ENCODE measurements around the gene PGAP6. TPM values are rescaled to one million over a fixed set of nuclear protein-coding genes. Genes with fewer than 3 reads are reported as not detected.
A peak's percentile ranks its signal among the peaks of the same experiment; 100 is the strongest.

Gene PGAP6
- total RNA-seq, 1 donor from 2014 or later, result 80.5 TPM

DNA sequence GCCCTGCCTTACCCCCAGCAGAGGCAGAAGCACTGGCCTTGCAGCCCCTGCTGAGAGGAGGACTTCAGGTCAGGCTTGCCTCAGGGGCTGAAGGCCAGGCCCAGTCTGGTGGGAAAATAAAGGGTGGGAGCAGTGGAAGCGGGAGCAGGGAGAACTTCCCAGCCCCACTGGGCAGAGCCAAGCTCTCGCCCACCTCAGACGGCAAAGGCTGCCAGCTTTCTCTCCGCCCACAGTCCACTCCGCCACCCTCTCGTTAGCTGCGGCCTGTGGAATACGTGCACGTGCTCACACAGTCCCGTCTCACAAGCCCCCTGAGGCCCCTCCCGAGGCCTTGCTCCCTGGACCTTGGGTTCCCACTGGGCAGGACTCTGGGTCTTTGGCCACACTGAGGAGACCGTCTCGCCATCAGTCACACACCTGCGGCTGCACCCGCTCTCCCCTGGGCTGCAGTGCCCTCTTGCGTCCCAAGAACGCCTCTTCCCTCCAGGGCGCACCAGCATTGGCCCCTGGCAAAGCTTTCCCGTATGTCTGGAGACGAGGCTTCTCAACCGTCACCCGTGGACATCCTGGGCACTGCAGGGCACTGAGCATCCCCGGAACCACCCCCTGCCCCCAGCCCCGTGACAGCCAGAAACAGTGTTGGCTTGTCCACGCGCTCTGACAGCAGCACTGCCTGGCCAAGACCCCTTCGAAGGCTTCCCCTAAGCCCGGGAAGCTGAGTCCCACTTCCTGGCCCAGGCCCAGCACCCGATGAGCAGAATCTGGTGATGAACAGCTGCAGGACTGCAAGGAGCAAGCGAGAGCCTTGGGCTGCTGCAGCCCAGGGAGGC lies 19.7 kb downstream of the PGAP6 start:
- Histone ChIP-seq H3K9ac (ENCODE audit: low read length) (no peak overlapping the region), H2AFZ (ENCODE audit: low read depth, low read length) (peak overlapping the region; percentile 63), H3K36me3 (ENCODE audit: insufficient read depth, low read length) (no peaks in the 10 kb centered on the region), H4K20me1 (ENCODE audit: insufficient read depth, low read length) (no peaks in the 10 kb centered on the region), H3K9me3 (ENCODE audit: insufficient read depth, low read depth, low read length) (no peaks in the 10 kb centered on the region), H3K4me3 (ENCODE audit: insufficient read depth, low read depth, low read length) (no peak overlapping the region), H3K79me2 (ENCODE audit: insufficient read depth, low read length) (no peaks in the 10 kb centered on the region), H3K27ac (ENCODE audit: low read depth, low read length) (no peak overlapping the region), H3K27me3 (ENCODE audit: insufficient read depth, low read length) (no peaks in the 10 kb centered on the region), H3K4me2 (ENCODE audit: low read length) (peak overlapping the region; percentile 44), H3K4me1 (ENCODE audit: insufficient read depth, low read length) (no peaks in the 10 kb centered on the region)
- no peak overlapping the region for H3K4me3 Mint-ChIP-seq (ENCODE audit: unreplicated experiment)
- TF ChIP-seq, protein P1, sequence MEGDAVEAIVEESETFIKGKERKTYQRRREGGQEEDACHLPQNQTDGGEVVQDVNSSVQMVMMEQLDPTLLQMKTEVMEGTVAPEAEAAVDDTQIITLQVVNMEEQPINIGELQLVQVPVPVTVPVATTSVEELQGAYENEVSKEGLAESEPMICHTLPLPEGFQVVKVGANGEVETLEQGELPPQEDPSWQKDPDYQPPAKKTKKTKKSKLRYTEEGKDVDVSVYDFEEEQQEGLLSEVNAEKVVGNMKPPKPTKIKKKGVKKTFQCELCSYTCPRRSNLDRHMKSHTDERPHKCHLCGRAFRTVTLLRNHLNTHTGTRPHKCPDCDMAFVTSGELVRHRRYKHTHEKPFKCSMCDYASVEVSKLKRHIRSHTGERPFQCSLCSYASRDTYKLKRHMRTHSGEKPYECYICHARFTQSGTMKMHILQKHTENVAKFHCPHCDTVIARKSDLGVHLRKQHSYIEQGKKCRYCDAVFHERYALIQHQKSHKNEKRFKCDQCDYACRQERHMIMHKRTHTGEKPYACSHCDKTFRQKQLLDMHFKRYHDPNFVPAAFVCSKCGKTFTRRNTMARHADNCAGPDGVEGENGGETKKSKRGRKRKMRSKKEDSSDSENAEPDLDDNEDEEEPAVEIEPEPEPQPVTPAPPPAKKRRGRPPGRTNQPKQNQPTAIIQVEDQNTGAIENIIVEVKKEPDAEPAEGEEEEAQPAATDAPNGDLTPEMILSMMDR (IDR thresholded peaks at IDR 0.05; ENCODE audit: insufficient read depth, low read depth, low read length), result peak; percentile 48
- no peak for TF ChIP-seq EZH2 (IDR thresholded peaks at IDR 0.05; ENCODE audit: insufficient read depth, low read length)
- peaks cover 2% of the 10 kb centered on the region for H3K27me3 Mint-ChIP-seq (ENCODE audit: low read depth, unreplicated experiment)
- no peaks in the 10 kb centered on the region for H3K4me1 Mint-ChIP-seq (ENCODE audit: low read depth, unreplicated experiment)
- H3K27ac Mint-ChIP-seq (ENCODE audit: unreplicated experiment), result no peak overlapping the region
- H3K36me3 Mint-ChIP-seq (ENCODE audit: low read depth, unreplicated experiment), result no peaks in the 10 kb centered on the region
- FAIRE-seq, result no peak
- H3K9me3 Mint-ChIP-seq (ENCODE audit: unreplicated experiment), result no peaks in the 10 kb centered on the region
- DNase-seq (ENCODE audit: low read depth), result peak; percentile 39

GRCh38 chr16:361341-361871 lies 20.4 kb downstream of the PGAP6 start:
- no peak overlapping the region for H3K9ac ChIP-seq (ENCODE audit: low read length)
- Mint-ChIP-seq H3K9me3 (ENCODE audit: unreplicated experiment) (no peaks in the 10 kb centered on the region), H3K27me3 (ENCODE audit: low read depth, unreplicated experiment) (peaks cover 2% of the 10 kb centered on the region), H3K4me1 (ENCODE audit: low read depth, unreplicated experiment) (no peaks in the 10 kb centered on the region), H3K36me3 (ENCODE audit: low read depth, unreplicated experiment) (no peaks in the 10 kb centered on the region), H3K4me3 (ENCODE audit: unreplicated experiment) (no peak overlapping the region), H3K27ac (ENCODE audit: unreplicated experiment) (no peak overlapping the region)
- H3K9me3 ChIP-seq (ENCODE audit: insufficient read depth, low read depth, low read length), result no peaks in the 10 kb centered on the region
- H3K79me2 ChIP-seq (ENCODE audit: insufficient read depth, low read length), result no peaks in the 10 kb centered on the region
- H4K20me1 ChIP-seq (ENCODE audit: insufficient read depth, low read length), result no peaks in the 10 kb centered on the region
- FAIRE-seq (no peak), DNase-seq (ENCODE audit: low read depth) (no peak)
- H2AFZ ChIP-seq (ENCODE audit: low read depth, low read length), result no peak overlapping the region
- H3K27me3 ChIP-seq (ENCODE audit: insufficient read depth, low read length), result no peaks in the 10 kb centered on the region
- H3K4me1 ChIP-seq (ENCODE audit: insufficient read depth, low read length), result no peaks in the 10 kb centered on the region
- no peaks in the 10 kb centered on the region for H3K36me3 ChIP-seq (ENCODE audit: insufficient read depth, low read length)
- H3K4me3 ChIP-seq (ENCODE audit: insufficient read depth, low read depth, low read length), result no peak overlapping the region
- H3K27ac ChIP-seq (ENCODE audit: low read depth, low read length), result no peak overlapping the region
- TF ChIP-seq EZH2 (IDR thresholded peaks at IDR 0.05; ENCODE audit: insufficient read depth, low read length), result peak; percentile 33
- TF ChIP-seq, protein P1 (IDR thresholded peaks at IDR 0.05; ENCODE audit: insufficient read depth, low read depth, low read length), result no peak
- H3K4me2 ChIP-seq (ENCODE audit: low read length), result no peak overlapping the region

Data from astrocyte (in vitro differentiated cells and primary cell).